ENCODE results near the gene TAS2R60.
"Not testable (repeated sequence)": the region's sequence is repeated elsewhere in the genome, so short reads cannot be mapped to it uniquely, and the experiment has no call there.

The TAS2R60 gene

GRCh38 chr7:143444063-143444782 lies 970 bp downstream of the TAS2R60 start:
- DNase-seq: no peak

DNA sequence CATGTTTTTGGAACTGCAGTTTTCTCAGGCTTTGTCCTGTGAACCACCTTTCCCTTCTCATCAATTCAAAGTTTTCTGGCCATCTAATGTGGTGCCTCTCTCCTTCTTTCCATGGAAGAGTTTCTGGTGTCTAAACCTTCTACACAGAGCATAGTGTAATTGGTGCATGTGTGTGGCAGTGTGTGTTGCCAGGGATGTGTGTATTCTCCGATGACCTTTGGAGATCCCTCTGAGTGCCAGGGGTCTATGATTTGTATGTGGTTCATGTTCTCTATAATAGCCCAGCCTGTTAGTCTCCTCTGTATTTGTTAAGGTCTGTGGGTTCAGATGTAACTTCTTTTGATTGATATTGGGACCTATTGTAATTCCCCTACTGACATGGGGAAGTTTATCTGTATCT lies 1.5 kb downstream of the TAS2R60 start:
- no peak for DNase-seq

GRCh38 chr7:143447466-143447865 lies 4.2 kb downstream of the TAS2R60 start:
- DNase-seq: no peak

GRCh38 chr7:143448429-143448828 lies 5.2 kb downstream of the TAS2R60 start:
- no peak for DNase-seq

DNA sequence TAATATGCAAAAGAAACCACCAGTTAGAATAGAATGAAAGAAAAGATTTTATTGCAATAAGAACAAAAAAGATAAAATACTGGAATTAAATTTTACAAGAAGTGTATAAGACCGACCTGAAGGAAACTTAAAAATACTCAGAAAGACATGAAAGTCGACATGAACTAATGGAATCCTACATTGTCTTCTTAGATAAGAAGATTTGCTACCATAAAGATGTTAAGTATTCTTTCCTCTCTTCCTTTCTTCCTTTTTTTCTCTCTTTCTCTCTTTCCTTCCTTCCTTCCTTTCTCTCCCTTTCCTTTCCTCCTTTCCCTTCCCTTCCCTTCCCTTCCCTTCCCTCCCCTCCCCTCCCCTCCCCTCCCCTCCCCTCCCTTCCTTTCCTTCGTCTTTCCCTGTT lies 6.5 kb downstream of the TAS2R60 start:
- DNase-seq: no peak

GRCh38 chr7:143451122-143451521 lies 7.9 kb downstream of the TAS2R60 start:
- no peak for DNase-seq

DNA sequence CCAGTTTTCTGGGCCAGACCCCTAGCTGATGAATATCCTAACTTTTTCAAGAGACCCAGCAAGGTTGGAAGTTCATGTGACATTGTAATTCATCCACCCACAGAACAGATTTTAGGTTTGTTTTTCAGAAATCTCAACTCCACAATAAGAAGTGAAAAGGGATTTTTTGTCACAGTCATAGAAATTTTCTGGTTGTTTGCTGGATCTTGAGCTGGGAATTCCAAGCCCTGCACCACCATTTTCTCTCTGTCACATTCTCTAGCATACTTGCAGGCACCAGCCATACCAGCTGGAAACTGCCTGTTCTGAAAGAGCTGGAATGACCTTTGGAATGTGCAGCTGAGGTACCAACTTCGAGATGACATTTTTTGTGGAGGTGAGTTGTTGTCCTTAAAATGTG lies 8.5 kb downstream of the TAS2R60 start:
- no peak for DNase-seq

- no peak for DNase-seq
Measured at GRCh38 chr7:143452495-143452894, 9.2 kb downstream of the TAS2R60 start.

- DNase-seq: no peak
Measured at GRCh38 chr7:143454091-143454680, 10.9 kb downstream of the TAS2R60 start.

GRCh38 chr7:143455491-143455890 lies 12.2 kb downstream of the TAS2R60 start:
- no peak for DNase-seq

GRCh38 chr7:143455942-143456341 lies 12.7 kb downstream of the TAS2R60 start:
- no peak for DNase-seq

- DNase-seq: no peak
Measured at GRCh38 chr7:143456992-143457793, 13.9 kb downstream of the TAS2R60 start.

- DNase-seq: no peak
Measured at GRCh38 chr7:143458263-143458662, 15.0 kb downstream of the TAS2R60 start.

DNA sequence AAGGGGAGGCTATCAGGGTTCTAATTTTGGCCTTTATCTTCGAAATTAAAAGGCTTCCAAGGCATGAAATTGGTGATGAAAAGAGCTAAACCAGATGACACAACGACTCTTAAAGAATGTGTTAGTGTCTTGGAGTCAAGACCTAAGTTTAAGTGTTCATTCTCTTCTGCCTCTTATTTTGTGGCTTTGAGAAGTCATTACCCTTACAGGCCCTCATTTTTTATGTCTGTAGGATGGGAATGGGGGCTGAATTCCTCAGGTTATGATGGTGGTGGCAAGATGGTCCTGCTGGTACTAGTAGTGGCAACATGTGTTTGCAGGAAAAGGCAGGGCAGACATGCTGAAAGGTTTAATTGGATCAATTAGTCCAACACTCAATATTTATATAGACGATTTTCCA lies 15.4 kb downstream of the TAS2R60 start:
- no peak for DNase-seq

GRCh38 chr7:143459359-143459758 lies 16.1 kb downstream of the TAS2R60 start:
- DNase-seq: no peak

- DNase-seq: no peak
Measured at GRCh38 chr7:143460271-143460979, 17.2 kb downstream of the TAS2R60 start.

- no peak for DNase-seq
Measured at GRCh38 chr7:143462045-143462444, 18.8 kb downstream of the TAS2R60 start.

DNA sequence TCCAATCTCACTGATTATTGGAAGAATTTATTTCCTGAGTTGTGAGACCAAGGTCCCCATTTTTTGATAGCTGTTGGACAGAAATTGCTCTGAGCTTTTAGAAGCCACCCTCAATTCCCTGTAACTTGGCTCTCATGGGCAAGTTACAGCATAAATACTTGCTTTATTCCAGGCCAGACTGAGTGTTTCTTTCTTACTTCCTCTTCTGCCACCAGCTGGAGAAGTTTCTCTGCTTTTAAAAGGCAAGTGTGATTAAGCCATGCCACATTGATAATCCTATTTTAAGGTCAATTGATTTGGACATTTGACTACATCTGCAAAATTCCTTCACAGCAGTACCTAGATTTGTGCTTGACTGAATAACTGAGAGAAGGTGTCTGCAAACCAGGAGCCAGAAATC lies 20.3 kb downstream of the TAS2R60 start:
- DNase-seq: no peak

GRCh38 chr7:143463957-143464356 lies 20.7 kb downstream of the TAS2R60 start:
- DNase-seq: no peak

- DNase-seq: no peak
Measured at GRCh38 chr7:143467724-143468123, 24.5 kb downstream of the TAS2R60 start.

DNA sequence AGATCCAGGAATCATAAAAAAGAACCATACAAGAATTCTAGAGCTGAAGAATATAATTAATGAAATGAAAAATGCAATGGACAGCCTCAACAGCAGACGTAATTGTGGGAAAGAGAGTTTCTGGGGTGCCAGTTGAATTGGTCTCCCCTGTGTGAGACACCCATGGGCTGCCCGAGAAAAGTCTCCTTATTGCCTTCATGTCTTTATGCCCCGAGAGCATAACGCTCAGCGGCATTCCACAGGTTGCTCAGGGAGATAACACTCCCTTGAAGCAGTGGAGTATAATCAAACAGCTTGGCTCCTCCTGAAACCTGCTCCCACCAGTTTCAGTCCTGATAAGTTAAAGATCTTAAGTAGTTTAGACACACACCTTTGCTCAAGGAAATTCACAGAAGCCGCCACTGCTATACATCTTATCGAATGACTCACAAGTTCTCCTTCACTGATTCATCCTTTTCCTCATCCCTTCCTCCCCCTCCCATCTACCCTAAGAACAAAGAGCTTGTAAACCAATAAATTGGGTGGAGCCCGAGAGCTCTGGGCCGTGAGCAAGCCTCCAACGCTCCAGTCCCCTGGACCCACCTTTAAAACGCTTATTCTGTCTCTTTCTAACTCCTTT lies 28.9 kb downstream of the TAS2R60 start:
- not testable (repeated sequence) for DNase-seq

DNA sequence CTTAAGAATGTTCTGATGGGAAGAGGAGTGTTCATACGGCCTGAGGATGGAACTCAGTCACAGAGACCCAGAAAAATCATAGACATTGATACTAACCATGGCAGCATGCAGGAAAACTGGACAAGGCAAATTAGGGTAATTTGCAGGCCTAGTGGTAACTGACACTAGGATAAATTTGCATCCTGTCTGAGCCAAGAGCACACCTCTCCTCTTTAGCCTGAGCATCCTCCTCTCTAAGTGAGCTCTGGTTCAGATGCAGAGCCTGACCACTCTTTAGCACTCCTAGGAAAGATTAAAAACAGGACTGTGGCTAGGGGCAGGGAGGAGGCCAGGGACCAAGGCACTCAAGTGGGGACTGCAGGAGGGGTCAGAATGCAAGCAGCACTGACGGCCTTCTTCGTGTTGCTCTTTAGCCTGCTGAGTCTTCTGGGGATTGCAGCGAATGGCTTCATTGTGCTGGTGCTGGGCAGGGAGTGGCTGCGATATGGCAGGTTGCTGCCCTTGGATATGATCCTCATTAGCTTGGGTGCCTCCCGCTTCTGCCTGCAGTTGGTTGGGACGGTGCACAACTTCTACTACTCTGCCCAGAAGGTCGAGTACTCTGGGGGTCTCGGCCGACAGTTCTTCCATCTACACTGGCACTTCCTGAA lies 34.4 kb downstream of the TAS2R60 start, which contains the start of gene TAS2R41:
TSS of gene TAS2R41 (plus strand) at position 373 of the 650 bp plus-strand sequence. CDS start at position 373, 0 bp downstream.
- no peak for DNase-seq
